Bone marrow (tissue), 2 donors: ENCODE measurements around the gene EEF1E1.

ENCODE experiments used
- DNase-seq, 2 donors: peaks; one replicate each; lab custom pipeline; 2025; lab: John Stamatoyannopoulos, UW

EEF1E1 gene

DNA sequence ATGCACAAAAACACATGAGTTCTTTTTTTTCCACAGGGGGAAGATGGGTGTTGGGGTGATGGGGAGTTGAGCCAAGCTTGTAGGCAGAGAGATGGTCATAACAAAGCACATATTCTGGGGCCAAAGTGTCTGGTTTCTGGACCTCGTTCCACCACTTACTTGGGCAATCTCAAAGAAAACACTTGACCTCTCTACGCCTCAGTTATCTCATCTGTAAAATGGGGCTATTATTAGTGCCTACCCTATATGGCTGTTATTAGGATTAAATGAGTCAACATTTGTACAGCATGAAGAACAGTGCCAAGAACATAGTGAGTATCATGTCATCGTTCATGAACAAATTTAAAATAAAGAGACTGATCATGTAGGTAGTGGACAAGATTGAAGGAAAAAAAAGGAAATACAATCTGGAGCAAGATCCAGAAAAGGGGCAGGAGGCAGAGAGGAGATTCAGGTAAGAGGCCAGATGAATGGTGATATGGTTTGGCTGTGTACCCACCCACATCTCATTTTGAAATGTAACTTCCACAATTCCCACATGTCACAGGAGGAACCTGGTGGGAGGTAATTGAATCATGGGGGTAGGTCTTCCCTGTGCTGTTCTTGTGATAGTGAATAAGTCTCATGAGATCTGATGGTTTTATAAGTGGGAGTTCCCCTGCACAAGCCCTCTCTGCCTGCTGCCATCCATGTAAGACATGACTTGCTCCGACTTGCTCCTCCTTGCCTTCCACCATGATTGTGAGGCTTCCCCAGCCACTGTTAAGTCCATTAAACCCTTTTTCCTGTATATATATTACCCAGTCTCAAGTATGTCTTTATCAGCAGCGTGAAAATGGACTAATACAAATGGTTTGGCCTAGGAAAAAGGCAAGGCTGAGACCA lies 14.2 kb downstream of the EEF1E1 start:
- DNase-seq: no peak

GRCh38 chr6:8086755-8087306 lies 15.5 kb downstream of the EEF1E1 start:
- no peak for DNase-seq

GRCh38 chr6:8085053-8085511 lies 17.3 kb downstream of the EEF1E1 start:
- no peak for DNase-seq

DNA sequence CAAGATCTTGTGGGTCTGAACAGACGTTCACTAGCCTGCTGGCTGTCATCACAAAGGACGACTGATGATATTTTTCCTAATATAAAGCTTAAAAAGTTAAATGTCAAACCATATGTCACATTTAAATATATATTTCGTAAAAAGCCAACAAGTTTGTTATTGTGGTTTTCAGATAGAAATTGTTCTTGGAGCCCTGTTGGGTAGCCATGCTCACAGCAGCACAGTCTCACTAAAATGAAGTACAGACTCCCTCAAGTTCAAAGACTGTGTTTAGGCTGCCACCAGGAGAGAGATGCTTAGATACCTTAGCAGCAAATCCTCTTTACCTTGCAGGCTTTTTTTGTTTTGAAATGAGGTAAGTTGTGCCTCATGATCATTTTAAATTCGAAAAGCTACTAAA lies 17.8 kb downstream of the EEF1E1 start:
- no peak for DNase-seq

DNA sequence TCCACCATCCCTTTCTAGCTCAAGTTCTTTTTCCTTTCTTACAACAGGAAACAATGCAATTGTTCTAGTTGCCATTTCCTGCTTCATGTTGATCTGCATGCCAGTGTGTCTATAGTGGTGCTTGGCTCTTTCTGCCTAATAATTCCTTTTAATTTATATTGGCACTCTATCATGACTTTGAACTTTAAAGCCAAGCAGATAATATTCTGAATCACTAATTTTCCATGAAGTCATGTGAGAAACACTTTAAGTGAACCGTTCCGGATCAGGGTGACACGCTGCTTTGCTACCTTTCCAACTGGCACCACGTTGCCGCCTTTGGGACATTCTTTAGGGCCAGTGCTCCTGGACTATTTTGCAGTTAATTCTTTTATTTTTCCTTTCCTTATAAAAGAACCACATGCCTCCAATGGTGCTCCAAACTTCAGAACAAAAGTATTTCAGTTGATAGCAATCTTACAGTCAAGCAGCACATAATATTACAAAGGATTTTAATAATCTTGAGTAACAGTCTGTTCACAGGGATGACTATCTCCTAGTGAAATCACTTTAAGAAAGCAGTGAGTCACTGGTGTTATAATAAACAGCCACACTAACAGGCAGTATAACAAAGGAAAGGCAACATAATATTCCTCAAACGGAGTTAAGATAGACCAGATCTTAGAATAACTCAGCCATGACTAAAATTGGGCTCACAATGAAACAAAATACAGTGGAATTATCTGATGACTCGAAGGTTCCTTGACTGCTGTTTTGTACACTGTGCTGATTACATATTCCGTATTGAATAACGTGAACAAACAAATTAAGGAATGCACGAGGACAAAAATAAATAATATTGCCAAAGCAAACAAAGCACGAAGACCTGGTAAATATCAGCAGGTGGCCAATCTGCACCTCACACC lies 19.1 kb downstream of the EEF1E1 start:
- no peak for DNase-seq

DNA sequence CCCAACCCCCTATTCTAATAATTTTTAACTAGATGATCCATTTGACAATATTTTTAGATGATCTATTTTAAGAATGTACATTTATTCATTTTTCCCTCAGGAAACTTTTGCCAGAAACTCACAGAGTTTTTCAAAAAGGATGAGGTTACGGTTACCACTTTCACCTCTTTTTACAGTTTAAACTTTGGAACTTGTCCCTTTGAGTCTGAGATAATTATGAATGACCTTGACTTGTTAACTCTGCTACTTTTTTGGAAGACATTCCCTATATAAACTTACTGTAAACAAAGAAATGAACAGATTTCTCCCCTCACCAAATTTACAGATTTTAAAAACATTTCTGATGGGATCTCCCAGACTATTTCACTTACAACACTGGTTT lies 19.8 kb downstream of the EEF1E1 start:
- DNase-seq: no peak

DNA sequence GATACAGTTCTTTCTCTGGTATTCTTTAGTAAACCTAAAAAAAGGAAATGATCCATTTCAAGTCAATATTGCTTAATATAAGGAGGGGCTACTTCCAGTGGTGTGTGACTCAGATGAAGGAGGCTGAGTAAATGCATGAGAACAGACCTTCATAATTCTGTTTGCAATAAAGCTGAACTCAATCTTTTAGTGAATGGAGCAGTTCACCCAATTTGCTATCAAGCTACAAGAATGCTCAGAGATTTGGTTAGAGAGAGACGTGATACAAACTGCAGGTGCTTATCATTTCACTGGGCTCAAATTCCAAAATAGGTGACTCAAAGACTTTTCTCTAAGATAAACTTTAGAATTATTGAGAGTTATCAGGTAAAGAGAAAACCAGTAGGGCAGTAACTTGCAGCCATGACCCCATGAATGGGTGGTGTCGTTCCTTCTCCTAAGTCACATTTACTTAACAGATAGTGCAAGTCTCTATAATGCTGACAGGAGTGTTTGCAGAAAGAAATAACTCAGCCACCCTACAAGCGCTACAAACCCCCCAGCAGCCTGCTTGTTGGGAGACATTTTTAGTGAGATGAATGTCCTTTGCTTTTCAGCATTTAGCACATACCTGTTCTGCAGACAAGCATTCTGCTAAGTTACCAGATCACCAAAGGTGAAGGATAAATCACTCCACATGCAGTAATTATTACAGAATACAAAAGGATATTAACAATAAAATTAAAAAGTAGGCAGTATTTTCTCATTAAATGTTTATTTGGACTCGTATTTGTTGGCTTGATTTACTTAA lies 21.8 kb downstream of the EEF1E1 start:
- DNase-seq: peak in 1 of 2 donors; percentile 5

GRCh38 chr6:8079126-8079525 lies 23.2 kb downstream of the EEF1E1 start:
- DNase-seq: no peak

- DNase-seq: no peak
These were observed 24.4 kb downstream of the EEF1E1 start for GRCh38 chr6:8077991-8078390.

GRCh38 chr6:8075704-8076103 lies 26.6 kb downstream of the EEF1E1 start:
- no peak for DNase-seq

- no peak for DNase-seq
These were observed 27.2 kb downstream of the EEF1E1 start for GRCh38 chr6:8075185-8075584.

DNA sequence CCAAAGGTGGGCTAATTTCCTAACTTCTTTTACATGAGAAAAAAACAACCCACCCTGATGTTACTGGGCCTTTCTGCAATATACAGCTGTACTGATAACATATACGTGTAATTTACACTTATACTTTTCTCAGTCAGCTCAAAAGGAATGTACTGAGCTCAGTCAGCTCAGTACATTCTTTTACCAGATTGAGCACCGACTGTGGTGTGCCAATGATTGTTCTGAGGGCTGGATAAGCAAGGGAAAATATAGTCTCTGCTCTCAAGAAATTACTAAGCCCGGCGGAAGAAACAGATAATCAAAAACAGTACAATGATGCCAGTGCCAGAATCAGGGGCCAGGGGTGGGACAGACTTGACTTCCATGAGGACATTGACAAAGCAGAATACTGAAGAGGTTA lies 28.1 kb downstream of the EEF1E1 start:
- DNase-seq: no peak

- no peak for DNase-seq
These were observed 28.6 kb downstream of the EEF1E1 start for GRCh38 chr6:8073758-8074157.

DNA sequence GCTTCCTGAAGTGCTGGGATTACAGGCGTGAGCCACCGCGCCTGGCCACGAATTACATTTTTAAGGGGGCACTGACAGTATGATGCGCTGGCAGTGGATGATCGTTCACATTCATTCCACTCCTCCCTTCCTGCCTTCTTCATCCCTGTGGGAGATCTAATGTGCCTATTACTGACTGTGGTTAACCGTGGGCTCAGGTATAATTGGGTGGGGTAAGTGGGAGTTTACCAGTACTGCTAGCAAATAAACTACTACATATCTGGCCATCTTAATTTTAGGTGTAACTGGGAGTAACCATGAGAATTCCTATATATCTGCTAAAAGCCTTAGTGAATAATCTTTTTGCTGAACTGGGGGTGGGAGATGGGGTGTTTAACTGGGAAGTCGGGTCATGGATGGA lies 31.6 kb downstream of the EEF1E1 start:
- DNase-seq: no peak

- DNase-seq: no peak
These were observed 32.6 kb downstream of the EEF1E1 start for GRCh38 chr6:8069631-8070284.

DNA sequence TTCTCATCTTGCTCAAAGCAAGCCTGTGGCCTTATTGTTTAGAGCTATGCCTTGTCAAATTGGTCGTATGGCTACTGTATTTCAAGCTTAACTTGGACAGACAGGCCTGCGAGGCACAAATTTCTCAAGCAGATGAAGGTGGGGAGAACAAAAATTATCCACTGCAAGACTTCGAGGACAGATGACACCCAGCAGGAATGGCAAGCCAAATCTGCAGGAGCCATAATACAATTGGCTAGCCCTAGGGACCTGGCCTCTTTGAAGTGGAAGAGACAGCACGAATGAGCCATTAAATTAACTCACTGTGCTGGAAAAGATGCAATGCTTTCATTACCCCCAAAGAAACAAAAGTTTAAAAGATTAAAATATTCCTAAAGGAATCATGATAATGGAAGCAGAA lies 33.2 kb downstream of the EEF1E1 start:
- no peak for DNase-seq

GRCh38 chr6:8066108-8066507 lies 36.2 kb downstream of the EEF1E1 start:
- DNase-seq: no peak

GRCh38 chr6:8065519-8065911 lies 36.8 kb downstream of the EEF1E1 start:
- no peak for DNase-seq

GRCh38 chr6:8064638-8065518 lies 37.5 kb downstream of the EEF1E1 start:
- DNase-seq: no peak
